Epithelial cell of prostate (primary cell): Measurements from ENCODE around the gene RBM39.
"Not testable (repeated sequence)": the region's sequence is repeated elsewhere in the genome, so short reads cannot be mapped to it uniquely, and the experiment has no call there.

Source experiments
- DNase-seq: peaks from one replicate; pipeline ENCODE4 v3.0.0-alpha.2; 2011; ENCODE audit warnings: low read depth, low spot score
- H3K27ac ChIP-seq: fragments of 450-650 bp; 2 replicates; pipeline ENCODE4 v1.5.1; 2017; ENCODE audit warnings: mild to moderate bottlenecking

RBM39 gene

DNA sequence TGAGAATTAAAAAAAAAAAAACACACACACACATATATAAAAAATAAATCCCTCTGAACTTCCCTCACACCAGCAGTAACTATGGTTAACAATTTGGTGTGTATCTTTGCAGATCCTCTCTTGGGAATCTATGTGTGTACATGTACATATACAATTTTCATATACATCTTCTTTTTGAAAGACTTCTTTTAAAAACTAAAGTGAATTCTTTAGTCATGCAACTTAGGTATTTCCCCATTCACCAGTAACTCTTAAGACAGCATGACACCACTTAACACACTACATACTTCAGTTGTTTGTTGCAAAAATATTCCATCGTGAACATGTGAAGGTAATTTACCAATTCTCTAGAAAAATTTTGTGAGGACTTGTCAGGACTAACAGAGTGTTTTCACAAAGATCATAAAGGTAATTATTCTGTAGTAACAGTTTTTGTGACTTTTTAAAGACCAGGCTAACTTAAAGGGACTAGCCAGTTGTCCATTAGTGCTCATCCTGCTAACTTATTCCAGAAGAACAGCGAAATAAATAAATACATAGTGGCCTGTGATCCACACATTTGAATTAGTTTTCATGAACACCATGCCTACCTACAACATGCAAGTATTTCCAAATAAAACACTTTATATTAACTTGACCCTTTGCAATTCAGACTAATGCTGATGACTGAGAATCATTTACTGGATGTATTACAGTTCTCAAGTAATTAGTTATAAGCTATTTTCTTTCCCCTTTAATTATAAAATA lies 12.1 kb downstream of the RBM39 start:
- DNase-seq, result no peak
- H3K27ac ChIP-seq, result no peak overlapping the region

DNA sequence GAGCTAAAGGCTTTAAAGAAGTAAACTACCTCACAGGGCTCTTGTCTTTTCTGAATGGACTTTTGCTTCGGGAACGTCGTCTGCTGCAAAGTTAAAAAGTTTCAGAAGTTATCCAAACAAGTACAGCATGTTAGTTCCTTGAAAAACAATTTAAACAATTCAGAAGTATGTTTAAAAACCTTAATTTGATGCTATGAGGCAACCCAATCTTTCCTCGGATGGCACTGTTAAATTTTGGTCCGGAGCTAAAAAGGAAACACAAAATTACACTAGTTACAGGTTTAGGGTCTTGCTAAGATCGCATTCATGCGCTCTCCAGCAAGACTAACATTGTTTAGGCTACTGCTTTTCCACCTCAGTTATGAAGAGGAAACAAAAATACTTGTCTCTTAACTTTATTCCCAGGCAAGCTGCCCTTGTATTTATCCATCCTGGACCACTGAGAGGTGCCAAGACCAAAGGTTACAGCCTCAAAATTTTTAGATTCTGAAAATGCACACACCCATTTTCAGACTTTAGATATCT lies 12.7 kb downstream of the RBM39 start:
- DNase-seq, result no peak
- H3K27ac ChIP-seq, result no peak overlapping the region

GRCh38 chr20:35726842-35727711 lies 15.0 kb downstream of the RBM39 start:
- no peak overlapping the region for H3K27ac ChIP-seq
- DNase-seq, result no peak

- no peak for DNase-seq
- H3K27ac ChIP-seq, result no peak overlapping the region
These were observed 17.5 kb downstream of the RBM39 start for GRCh38 chr20:35724321-35725230.

DNA sequence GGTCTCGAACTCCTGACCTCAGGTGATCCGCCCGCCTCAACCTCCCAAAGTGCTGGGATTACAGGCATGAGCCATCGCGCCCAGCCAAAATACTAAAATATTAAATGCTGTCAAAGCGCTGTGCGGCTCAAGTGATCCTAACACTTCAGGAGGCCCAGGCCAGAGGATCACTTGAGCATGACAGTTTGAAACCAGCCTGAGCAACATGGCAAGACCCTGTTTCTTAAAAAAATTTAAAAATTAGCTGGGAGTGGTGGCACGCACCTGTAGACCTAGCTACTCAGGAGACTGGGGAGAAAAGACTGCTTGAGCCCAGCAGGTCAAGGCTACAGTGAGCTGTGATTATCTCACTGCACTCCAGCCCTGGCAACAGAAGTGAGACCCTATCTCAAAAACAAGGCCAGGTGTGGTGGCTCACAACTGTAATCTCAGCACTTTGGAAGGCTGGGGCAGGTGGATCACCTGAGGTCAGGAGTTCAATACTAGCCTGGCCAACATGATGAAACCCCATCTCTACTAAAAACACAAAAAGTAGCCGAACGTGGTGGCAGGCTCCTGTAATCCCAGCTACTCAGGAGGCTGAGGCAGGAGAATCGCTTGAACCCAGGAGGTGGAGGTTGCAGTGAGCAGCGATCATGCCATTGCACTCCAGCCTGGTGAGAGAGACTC lies 18.3 kb downstream of the RBM39 start:
- not testable (repeated sequence) for H3K27ac ChIP-seq, DNase-seq

DNA sequence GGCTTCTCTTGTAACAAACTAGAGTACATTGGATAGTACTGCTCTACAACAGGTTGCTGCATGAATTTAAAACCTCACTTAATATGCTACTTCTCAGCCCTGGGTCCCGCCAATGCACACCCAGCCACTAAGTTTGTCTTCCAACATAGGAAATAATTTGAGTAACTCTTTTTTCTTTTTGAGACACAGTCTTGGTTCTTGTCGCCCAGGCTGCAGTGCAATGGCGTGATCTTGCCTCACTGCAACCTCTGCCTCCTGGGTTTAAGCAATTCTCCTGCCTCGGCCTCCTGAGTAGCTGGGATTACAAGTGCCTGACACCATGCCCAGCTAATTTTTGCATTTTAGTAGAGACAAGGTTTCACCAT lies 18.8 kb downstream of the RBM39 start:
- H3K27ac ChIP-seq, DNase-seq: not testable (repeated sequence)

- no peak overlapping the region for H3K27ac ChIP-seq
- DNase-seq, result no peak
These were observed 20.4 kb downstream of the RBM39 start for GRCh38 chr20:35721621-35722020.

GRCh38 chr20:35721219-35721618 lies 20.8 kb downstream of the RBM39 start:
- no peak overlapping the region for H3K27ac ChIP-seq
- DNase-seq, result no peak

- H3K27ac ChIP-seq, result no peak overlapping the region
These were observed 21.6 kb downstream of the RBM39 start for GRCh38 chr20:35720165-35721123.

DNA sequence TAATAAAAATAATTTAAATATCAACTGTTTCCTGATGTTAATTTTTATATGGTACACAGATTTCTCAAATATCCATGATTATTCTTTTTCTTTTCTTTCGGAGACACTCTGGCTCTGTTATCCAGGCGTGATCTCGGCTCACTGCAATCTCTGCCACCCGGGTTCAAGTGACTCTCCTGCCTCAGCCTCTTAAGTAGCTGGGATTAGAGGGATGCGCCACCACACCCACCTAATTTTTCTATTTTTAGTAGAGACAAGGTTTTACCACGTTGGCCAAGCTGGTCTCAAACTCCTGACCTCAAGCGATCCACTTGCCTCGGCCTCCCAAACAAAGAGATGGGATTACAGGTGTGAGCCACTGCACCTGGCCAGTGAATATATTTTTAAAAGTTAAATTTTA lies 22.3 kb downstream of the RBM39 start:
- no peak for DNase-seq
- H3K27ac ChIP-seq, result no peak overlapping the region

More at GRCh38 chr20:35720165-35721123, 21.6 kb downstream of the RBM39 start:
- no peak for DNase-seq

- no peak overlapping the region for H3K27ac ChIP-seq
These were observed 23.0 kb downstream of the RBM39 start for GRCh38 chr20:35718972-35719635.

DNA sequence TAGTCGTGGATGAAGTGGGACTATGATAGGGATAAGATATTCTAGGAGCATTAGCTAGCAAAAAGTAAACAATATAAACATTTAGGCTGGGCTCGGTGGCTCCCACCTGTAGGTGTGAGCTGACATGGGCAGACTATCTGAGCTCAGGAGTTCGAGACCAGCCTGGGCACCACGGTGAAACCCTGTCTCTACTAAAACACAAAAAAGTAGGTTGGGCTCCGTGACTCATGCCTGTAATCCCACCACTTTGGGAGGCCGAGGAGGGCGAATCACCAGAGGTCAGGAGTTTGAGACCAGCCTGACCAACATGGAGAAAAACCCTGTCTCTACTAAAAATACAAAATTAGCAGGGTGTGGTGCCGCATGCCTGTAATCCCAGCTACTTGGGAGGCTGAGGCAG lies 23.7 kb downstream of the RBM39 start:
- not testable (repeated sequence) for H3K27ac ChIP-seq

More at GRCh38 chr20:35718972-35719635, 23.0 kb downstream of the RBM39 start:
- no peak for DNase-seq

GRCh38 chr20:35716330-35716729 lies 25.7 kb downstream of the RBM39 start:
- H3K27ac ChIP-seq, result no peak overlapping the region
- DNase-seq, result no peak

More for the DNA sequence above, 23.7 kb downstream of the RBM39 start:
- DNase-seq, result not testable (repeated sequence)

DNA sequence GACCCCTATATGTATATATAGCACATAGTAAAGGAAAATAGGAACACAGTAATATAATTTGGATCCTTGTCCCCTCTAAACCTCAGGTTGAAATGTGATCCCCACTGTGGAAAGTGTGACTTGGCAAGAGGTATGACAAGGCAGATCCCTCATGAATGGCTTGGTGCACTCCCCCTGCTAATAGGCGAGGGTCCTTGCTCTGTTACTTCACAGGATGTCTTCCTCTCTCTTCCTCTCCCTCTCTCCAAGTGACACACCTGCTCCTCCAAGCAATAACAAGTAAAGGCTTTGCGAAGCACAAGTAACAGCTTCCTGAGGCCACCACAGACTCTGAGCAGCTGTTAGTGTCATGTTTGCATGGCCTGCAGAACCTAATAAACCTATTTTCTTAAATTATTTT lies 26.4 kb downstream of the RBM39 start:
- DNase-seq, result no peak
- no peak overlapping the region for H3K27ac ChIP-seq

DNA sequence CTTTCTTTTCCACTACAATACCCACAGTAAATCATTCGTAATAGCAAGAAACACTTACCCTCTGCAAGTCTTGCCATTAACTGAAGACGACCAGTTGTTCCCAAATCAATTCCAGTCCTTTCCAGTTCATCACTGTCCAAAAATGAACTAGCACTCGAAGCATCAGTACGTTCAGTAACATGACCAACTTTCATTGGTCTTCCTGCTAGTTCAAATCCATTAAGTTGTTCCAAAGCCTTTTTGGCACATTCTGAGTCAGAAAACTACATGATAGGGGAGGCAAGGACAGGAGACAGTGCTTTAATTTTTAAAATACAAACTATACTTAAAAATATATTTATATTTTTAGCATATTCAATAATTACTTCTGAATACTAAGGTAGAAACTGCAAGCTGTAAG lies 27.9 kb downstream of the RBM39 start:
- no peak overlapping the region for H3K27ac ChIP-seq
- DNase-seq, result no peak

DNA sequence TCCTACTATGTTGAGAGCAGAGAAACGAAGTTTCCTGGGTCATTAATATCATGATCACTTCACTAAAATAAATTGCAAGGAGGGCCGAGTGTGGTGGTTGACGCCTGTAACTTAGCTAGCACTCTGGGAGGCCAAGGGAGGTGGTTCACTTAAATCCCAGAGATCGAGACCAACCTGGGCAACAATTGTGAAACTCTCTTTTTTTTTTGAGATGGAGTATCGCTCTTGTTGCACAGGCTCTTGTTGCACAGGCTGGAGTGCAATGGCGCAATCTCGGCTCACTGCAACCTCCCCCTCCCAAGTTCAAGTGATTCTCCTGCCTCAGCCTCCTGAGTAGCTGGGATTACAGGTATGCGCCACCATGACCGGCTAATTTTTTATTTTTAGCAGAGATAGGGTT lies 28.9 kb downstream of the RBM39 start:
- DNase-seq, H3K27ac ChIP-seq: not testable (repeated sequence)

DNA sequence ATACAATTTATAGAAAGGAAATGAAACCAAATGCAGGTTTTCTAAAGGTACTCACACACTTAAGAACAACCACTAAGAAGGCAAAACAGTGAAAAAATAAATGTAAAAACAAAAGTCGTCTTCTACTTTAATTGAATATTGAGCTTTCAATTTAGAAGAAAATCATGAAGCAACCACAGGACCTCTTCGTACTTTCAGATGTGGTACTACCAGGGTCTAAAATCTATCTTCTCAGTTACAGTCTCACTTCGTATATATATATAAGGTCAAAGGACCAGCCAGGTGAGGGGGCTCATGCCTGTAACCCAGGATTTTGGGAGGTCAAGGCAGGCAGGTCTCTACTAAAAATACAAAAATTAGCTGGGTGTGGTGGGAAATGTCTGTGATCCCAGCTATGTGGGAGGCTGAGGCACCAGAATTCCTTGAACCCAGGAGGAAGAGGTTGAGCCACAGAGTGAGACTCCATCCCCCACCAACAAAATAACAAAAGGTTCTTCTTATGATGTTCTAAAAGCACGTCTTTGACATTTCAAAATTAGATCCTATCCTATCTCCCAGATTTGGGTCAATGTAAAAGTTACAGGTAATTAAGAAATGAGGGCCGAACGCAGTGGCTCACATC lies 30.4 kb downstream of the RBM39 start:
- no peak overlapping the region for H3K27ac ChIP-seq
- no peak for DNase-seq
